ENCODE measurements around the gene MYDGF. TPM values are rescaled to one million over a fixed set of nuclear protein-coding genes. Genes with fewer than 3 reads are reported as not detected.

MYDGF gene
- total RNA-seq, 1 donor from 2014 or later = 131 TPM

Other genes with a start within 250 kb of the MYDGF start
- gene UBXN6, start 212.5 kb downstream of the MYDGF start, total RNA-seq = 61.0 and 63.6 TPM in 2 replicates
- 78.9 and 79.8 TPM in 2 replicates for gene HDGFL2, start 198.0 kb downstream of the MYDGF start, total RNA-seq
- gene PLIN4, start 151.9 kb downstream of the MYDGF start, total RNA-seq = 0.05 TPM in 1 of 2 replicates, not detected in the other
- not detected in 2 replicates for gene PLIN5, start 135.1 kb downstream of the MYDGF start, total RNA-seq
- 0.14 and 0.19 TPM in 2 replicates for gene LRG1, start 130.3 kb downstream of the MYDGF start, total RNA-seq
- gene SEMA6B, start 110.7 kb downstream of the MYDGF start, total RNA-seq = 14.3 and 17.5 TPM in 2 replicates
- 2.9 and 3.0 TPM in 2 replicates for gene TNFAIP8L1, start 30.8 kb downstream of the MYDGF start, total RNA-seq
- gene DPP9, start 53.5 kb upstream of the MYDGF start, total RNA-seq = 44.8 and 50.0 TPM in 2 replicates
- 12.0 and 12.6 TPM in 2 replicates for gene FEM1A, start 121.4 kb upstream of the MYDGF start, total RNA-seq
- gene TICAM1, start 161.4 kb upstream of the MYDGF start, total RNA-seq = 10.0 TPM in 2 replicates
- 148 and 157 TPM in 2 replicates for gene PLIN3, start 197.3 kb upstream of the MYDGF start, total RNA-seq
- gene ARRDC5, start 232.6 kb upstream of the MYDGF start, total RNA-seq = not detected in 2 replicates
- 11.8 and 16.2 TPM in 2 replicates for gene UHRF1, start 239.2 kb upstream of the MYDGF start, total RNA-seq

All from astrocyte (in vitro differentiated cells and primary cell).